ENCODE measurements around the gene SORT1. TPM values are rescaled to one million over a fixed set of nuclear protein-coding genes. Genes with fewer than 3 reads are reported as not detected.

SORT1 gene
- total RNA-seq, 1 experiment from 2014 or later = 13.3 TPM

DNA sequence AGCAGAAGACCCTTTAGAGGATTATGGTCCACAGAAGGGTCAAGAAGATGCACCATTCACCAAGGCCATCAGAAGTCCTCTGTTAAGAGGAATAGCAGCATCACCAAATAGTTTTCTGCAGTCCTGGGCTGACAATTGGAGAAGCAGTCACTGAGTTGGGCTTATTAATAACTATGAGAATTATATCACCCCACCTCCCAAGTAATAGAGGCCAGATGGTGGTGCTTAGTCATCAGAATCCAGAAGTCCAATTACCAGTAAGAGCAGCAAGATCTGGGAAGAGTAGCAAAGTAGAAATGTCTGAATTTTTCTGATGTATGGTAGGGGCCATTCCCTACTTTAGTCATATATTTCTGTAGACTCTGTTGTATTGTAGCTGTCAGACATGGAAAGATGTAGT, 34.6 kb upstream of the SORT1 start:
- Mint-ChIP-seq H3K36me3 (ENCODE audit: insufficient read depth, unreplicated experiment) (no peaks in the 10 kb centered on the region), H3K9me3 (ENCODE audit: unreplicated experiment) (no peaks in the 10 kb centered on the region), H3K4me1 (ENCODE audit: insufficient read depth, unreplicated experiment) (peaks cover 3% of the 10 kb centered on the region), H3K27me3 (ENCODE audit: insufficient read depth, unreplicated experiment) (no peaks in the 10 kb centered on the region), H3K4me3 (ENCODE audit: unreplicated experiment) (no peak overlapping the region), H3K27ac (ENCODE audit: low read depth, unreplicated experiment) (no peak overlapping the region)
- intact Hi-C loops (cut with micrococcal nuclease) = no loop called here
- BruUV-seq (replicated peaks) = no TSS peak
- CTCF ChIA-PET = no interaction called here
- POLR2A ChIA-PET = no interaction called here
- no peak for DNase-seq (ENCODE audit: unreplicated experiment)
- TF ChIP-seq, protein P1, sequence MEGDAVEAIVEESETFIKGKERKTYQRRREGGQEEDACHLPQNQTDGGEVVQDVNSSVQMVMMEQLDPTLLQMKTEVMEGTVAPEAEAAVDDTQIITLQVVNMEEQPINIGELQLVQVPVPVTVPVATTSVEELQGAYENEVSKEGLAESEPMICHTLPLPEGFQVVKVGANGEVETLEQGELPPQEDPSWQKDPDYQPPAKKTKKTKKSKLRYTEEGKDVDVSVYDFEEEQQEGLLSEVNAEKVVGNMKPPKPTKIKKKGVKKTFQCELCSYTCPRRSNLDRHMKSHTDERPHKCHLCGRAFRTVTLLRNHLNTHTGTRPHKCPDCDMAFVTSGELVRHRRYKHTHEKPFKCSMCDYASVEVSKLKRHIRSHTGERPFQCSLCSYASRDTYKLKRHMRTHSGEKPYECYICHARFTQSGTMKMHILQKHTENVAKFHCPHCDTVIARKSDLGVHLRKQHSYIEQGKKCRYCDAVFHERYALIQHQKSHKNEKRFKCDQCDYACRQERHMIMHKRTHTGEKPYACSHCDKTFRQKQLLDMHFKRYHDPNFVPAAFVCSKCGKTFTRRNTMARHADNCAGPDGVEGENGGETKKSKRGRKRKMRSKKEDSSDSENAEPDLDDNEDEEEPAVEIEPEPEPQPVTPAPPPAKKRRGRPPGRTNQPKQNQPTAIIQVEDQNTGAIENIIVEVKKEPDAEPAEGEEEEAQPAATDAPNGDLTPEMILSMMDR (IDR thresholded peaks at IDR 0.05; ENCODE audit: unreplicated experiment) = no peak

DNA sequence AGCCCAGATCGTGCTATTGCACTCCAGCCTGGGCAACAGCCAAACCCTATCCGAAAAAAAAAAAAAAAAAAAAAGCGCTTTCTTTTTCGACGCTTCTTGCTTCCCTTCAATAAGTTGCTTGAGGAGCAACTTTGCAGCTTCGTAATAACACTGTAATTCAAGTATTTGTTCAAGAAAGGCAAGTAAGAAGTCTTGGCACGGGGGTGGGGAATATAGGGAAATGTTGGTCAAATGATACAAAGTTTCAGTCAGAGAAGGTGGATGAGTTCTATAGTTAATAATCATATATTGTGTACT, 29.4 kb upstream of the SORT1 start:
- H3K4me1 Mint-ChIP-seq (ENCODE audit: insufficient read depth, unreplicated experiment) = peaks cover 21% of the 10 kb centered on the region
- ChIA-PET POLR2A (interaction anchor here (0.6 to 3.4 kb wide), 17 partner anchors 10 to 587 kb away, joined by 3 to 17 read pairs (median 5); partner anchors contain the start of genes ATXN7L2, CYB561D1, GNAI3 and PSRC1), CTCF (interaction anchor here (4.2 kb wide), 1 partner anchor 105 kb away, joined by 30 read pairs; no protein-coding TSS in a partner anchor)
- peaks cover 14% of the 10 kb centered on the region for H3K36me3 Mint-ChIP-seq (ENCODE audit: insufficient read depth, unreplicated experiment)
- TF ChIP-seq, protein P1 (IDR thresholded peaks at IDR 0.05; ENCODE audit: unreplicated experiment) = no peak
- DNase-seq (ENCODE audit: unreplicated experiment) = no peak
- no peaks in the 10 kb centered on the region for H3K9me3 Mint-ChIP-seq (ENCODE audit: unreplicated experiment)
- peak overlapping the region; percentile 95 for H3K4me3 Mint-ChIP-seq (ENCODE audit: unreplicated experiment)
- intact Hi-C loops (cut with micrococcal nuclease) = loop anchor here (5.0 to 10.0 kb wide), 2 partner anchors 65 to 222 kb away; partner anchors contain the start of gene CYB561D1
- no peaks in the 10 kb centered on the region for H3K27me3 Mint-ChIP-seq (ENCODE audit: insufficient read depth, unreplicated experiment)
- no TSS peak for BruUV-seq (replicated peaks)
- H3K27ac Mint-ChIP-seq (ENCODE audit: low read depth, unreplicated experiment) = peak overlapping the region; percentile 90

DNA sequence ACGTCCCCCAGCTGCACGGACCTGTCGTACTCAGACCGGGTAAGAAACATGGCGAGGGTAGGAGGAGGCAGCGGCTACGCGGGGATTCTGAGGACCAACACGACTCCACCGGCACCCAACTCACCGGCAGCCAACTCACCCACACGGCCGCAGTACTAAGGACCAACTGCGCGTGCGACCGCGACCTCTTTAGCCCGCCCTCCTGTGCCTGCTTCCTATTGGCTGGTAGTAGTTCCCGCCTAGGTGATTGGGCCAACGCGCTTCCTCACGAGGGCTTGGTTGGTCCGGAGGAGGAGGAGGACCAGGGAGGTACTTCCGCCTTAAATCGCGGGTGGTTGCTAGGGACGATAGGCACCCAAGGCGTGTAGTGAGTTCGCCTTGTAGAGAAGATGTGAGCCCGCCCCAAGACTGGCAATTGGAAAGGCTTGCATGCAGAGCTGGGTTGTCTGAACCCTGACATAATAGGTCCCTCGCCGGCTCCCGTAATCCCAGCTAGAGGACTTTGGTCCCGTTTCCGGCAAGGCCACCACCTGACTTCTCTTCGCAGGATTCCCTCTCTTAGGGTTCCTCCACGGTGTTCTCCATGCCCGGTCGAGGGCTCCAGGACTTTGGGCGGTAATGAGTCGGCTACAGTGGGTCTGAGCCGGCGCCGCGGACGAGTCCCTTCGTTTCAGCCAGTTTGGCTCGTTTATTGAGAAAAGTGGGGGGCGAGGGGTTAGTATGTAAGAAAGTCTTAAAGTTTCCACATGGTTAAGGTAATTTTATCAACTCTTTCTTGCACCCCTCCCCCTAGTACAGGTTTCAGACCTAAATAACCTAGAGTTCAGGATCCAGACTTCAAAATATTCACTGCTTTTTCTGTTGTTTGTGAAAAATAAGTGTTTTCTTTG, 28.8 kb upstream of the SORT1 start, which contains the start of gene PSMA5:
Gene PSMA5 (minus strand): TSS at position 168 of the 890 bp plus-strand sequence. CDS start 118 bp downstream, at position 50.
- Mint-ChIP-seq H3K4me1 (ENCODE audit: insufficient read depth, unreplicated experiment) (peaks cover 24% of the 10 kb centered on the region), H3K9me3 (ENCODE audit: unreplicated experiment) (no peaks in the 10 kb centered on the region), H3K27ac (ENCODE audit: low read depth, unreplicated experiment) (peak within 1 kb of the TSS; percentile 90), H3K36me3 (ENCODE audit: insufficient read depth, unreplicated experiment) (peaks cover 14% of the 10 kb centered on the region), H3K4me3 (ENCODE audit: unreplicated experiment) (peak within 1 kb of the TSS; percentile 95), H3K27me3 (ENCODE audit: insufficient read depth, unreplicated experiment) (no peaks in the 10 kb centered on the region)
- ChIA-PET POLR2A (interaction anchor here (0.6 to 3.4 kb wide), 31 partner anchors 9 to 586 kb away, joined by 3 to 17 read pairs (median 5); partner anchors contain the start of genes ATXN7L2, CYB561D1, GNAI3 and PSRC1), CTCF (interaction anchor here (1.0 to 4.2 kb wide), 4 partner anchors 12 to 219 kb away, joined by 3 to 30 read pairs (median 4); no protein-coding TSS in a partner anchor)
- DNase-seq (ENCODE audit: unreplicated experiment) = peak; percentile 100
- intact Hi-C loops (cut with micrococcal nuclease) = loop anchor here (1.0 to 10.0 kb wide), 3 partner anchors 66 to 222 kb away; partner anchors contain the start of gene CYB561D1
- TF ChIP-seq, protein P1 (IDR thresholded peaks at IDR 0.05; ENCODE audit: unreplicated experiment) = no peak
- TSS peak; percentile 68 for BruUV-seq (replicated peaks)
